Dermis blood vessel endothelial cell (primary cell): ENCODE results near the gene BICD1. TPM values are rescaled to one million over a fixed set of nuclear protein-coding genes. Genes with fewer than 3 reads are reported as not detected.
"Not testable (repeated sequence)": the region's sequence is repeated elsewhere in the genome, so short reads cannot be mapped to it uniquely, and the experiment has no call there.

ENCODE experiments used
- DNase-seq: peaks from one replicate; pipeline ENCODE4 v3.0.0; 2010
- total RNA-seq: library from RNA; depleted of rRNA; stranded (reverse); fragments of >200 nt; gene quantifications from 2 replicates; pipeline ENCODE4 v1.2.3, GENCODE V29; 2014

The BICD1 gene
- total RNA-seq, 1 donor from 2014 or later, result 14.8 TPM

- DNase-seq, result no peak
Observed at GRCh38 chr12:32146074-32146873, 39.6 kb downstream of the BICD1 start.

GRCh38 chr12:32148372-32148771, 41.7 kb downstream of the BICD1 start:
- DNase-seq, result no peak

- DNase-seq, result no peak
Observed at GRCh38 chr12:32149489-32149888, 42.8 kb downstream of the BICD1 start.

GRCh38 chr12:32151086-32151485, 44.4 kb downstream of the BICD1 start:
- DNase-seq, result no peak

- DNase-seq, result no peak
Observed at GRCh38 chr12:32151552-32151951, 44.9 kb downstream of the BICD1 start.

GRCh38 chr12:32155041-32155440, 48.4 kb downstream of the BICD1 start:
- no peak for DNase-seq

- DNase-seq, result no peak
Observed at GRCh38 chr12:32155961-32156529, 49.4 kb downstream of the BICD1 start.

- DNase-seq, result no peak
Observed at GRCh38 chr12:32158525-32158924, 51.9 kb downstream of the BICD1 start.

- no peak for DNase-seq
Observed at GRCh38 chr12:32159381-32159780, 52.7 kb downstream of the BICD1 start.

GRCh38 chr12:32159925-32160324, 53.3 kb downstream of the BICD1 start:
- DNase-seq, result no peak

- no peak for DNase-seq
Observed at GRCh38 chr12:32161058-32161457, 54.4 kb downstream of the BICD1 start.

GRCh38 chr12:32163596-32163995, 56.9 kb downstream of the BICD1 start:
- peak; percentile 72 for DNase-seq

GRCh38 chr12:32166510-32166909, 59.9 kb downstream of the BICD1 start:
- no peak for DNase-seq

- no peak for DNase-seq
Observed at GRCh38 chr12:32170437-32170998, 63.9 kb downstream of the BICD1 start.

- no peak for DNase-seq
Observed at GRCh38 chr12:32171211-32171610, 64.6 kb downstream of the BICD1 start.

- DNase-seq, result no peak
Observed at GRCh38 chr12:32176606-32177005, 70.0 kb downstream of the BICD1 start.

- no peak for DNase-seq
Observed at GRCh38 chr12:32178341-32179010, 71.8 kb downstream of the BICD1 start.

- no peak for DNase-seq
Observed at GRCh38 chr12:32179011-32179395, 72.4 kb downstream of the BICD1 start.

GRCh38 chr12:32181498-32182175, 75.0 kb downstream of the BICD1 start:
- DNase-seq, result no peak

GRCh38 chr12:32183650-32184049, 77.0 kb downstream of the BICD1 start:
- DNase-seq, result peak; percentile 49

- not testable (repeated sequence) for DNase-seq
Observed at GRCh38 chr12:32187127-32187526, 80.5 kb downstream of the BICD1 start.

GRCh38 chr12:32191445-32191844, 84.8 kb downstream of the BICD1 start:
- DNase-seq, result no peak
